Mucosa of descending colon (tissue), 3 donors: ENCODE results near the gene OSGEP. TPM values are rescaled to one million over a fixed set of nuclear protein-coding genes. Genes with fewer than 3 reads are reported as not detected.

Source experiments
- ATAC-seq: fragments of 200-7000 bp; cut with Tn5 transposase; one replicate; pipeline ENCODE4 v1.9.1; 2020; ENCODE audit warnings: mild to moderate bottlenecking, moderate library complexity
- DNase-seq, 3 donors: peaks; one replicate each; pipeline ENCODE4 v3.0.0-alpha.2; 2020
- H3K36me3 ChIP-seq: fragments of 200-600 bp; one replicate; pipeline ENCODE4 v1.8.0; 2021; ENCODE audit warnings: low read depth, mild to moderate bottlenecking
- H3K4me1 ChIP-seq: fragments of 200-600 bp; one replicate; pipeline ENCODE4 v1.8.0; 2021; ENCODE audit warnings: low read depth, mild to moderate bottlenecking
- H3K4me3 ChIP-seq: fragments of 200-600 bp; one replicate; pipeline ENCODE4 v1.8.0; 2021; ENCODE audit warnings: mild to moderate bottlenecking
- H3K9me3 ChIP-seq: fragments of 200-600 bp; one replicate; pipeline ENCODE4 v1.8.0; 2021; ENCODE audit warnings: mild to moderate bottlenecking
- intact Hi-C, 2 donors: fragments of 100-400 bp; cut with DNase I in 1 of 2; cut with micrococcal nuclease in 1 of 2; formaldehyde crosslinking; loops; one replicate each; pipeline versions ENCODE4 v1.11.0 to v1.11.1; 2022; cut with DNase I, micrococcal nuclease
- total RNA-seq, 3 donors: library from RNA; stranded (reverse); fragmentation: NEBNext Ultra II Directional in 2 of 3; extraction: Animal tissue kit (Norgen Biotek cat#: 25700) in 2 of 3; gene quantifications; one replicate each; pipeline versions ENCODE4 v1.2.1 to v1.2.4, GENCODE V29; 2021 to 2023
- TF ChIP-seq, protein P1 (sequence below): fragments of 200-600 bp; IDR thresholded peaks from one replicate; pipeline ENCODE4 v1.8.0; 2022; ENCODE audit warnings: antibody characterized with exemption, mild to moderate bottlenecking
- donor health status: DM: no; HTN: no; CAD: no; lungs with moderate emphysema.
- donor health status: DM: no; HTN: no; CAD: no.
- donor health status: DM: no; HTN: yes; CAD: no.

The OSGEP gene
- total RNA-seq, 3 donors from 2014 or later = 32.7 to 52.0 (median 35.9) TPM

GRCh38 chr14:20428010-20428365, 26.6 kb downstream of the OSGEP start:
- no peak for DNase-seq
- Histone ChIP-seq H3K9me3 (no peaks in the 10 kb centered on the region), H3K4me3 (no peak overlapping the region), H3K4me1 (peaks cover 8% of the 10 kb centered on the region), H3K36me3 (no peaks in the 10 kb centered on the region)
- intact Hi-C loops = no loop called here
- no peak for ATAC-seq
- TF ChIP-seq, protein P1, sequence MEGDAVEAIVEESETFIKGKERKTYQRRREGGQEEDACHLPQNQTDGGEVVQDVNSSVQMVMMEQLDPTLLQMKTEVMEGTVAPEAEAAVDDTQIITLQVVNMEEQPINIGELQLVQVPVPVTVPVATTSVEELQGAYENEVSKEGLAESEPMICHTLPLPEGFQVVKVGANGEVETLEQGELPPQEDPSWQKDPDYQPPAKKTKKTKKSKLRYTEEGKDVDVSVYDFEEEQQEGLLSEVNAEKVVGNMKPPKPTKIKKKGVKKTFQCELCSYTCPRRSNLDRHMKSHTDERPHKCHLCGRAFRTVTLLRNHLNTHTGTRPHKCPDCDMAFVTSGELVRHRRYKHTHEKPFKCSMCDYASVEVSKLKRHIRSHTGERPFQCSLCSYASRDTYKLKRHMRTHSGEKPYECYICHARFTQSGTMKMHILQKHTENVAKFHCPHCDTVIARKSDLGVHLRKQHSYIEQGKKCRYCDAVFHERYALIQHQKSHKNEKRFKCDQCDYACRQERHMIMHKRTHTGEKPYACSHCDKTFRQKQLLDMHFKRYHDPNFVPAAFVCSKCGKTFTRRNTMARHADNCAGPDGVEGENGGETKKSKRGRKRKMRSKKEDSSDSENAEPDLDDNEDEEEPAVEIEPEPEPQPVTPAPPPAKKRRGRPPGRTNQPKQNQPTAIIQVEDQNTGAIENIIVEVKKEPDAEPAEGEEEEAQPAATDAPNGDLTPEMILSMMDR = no peak

DNA sequence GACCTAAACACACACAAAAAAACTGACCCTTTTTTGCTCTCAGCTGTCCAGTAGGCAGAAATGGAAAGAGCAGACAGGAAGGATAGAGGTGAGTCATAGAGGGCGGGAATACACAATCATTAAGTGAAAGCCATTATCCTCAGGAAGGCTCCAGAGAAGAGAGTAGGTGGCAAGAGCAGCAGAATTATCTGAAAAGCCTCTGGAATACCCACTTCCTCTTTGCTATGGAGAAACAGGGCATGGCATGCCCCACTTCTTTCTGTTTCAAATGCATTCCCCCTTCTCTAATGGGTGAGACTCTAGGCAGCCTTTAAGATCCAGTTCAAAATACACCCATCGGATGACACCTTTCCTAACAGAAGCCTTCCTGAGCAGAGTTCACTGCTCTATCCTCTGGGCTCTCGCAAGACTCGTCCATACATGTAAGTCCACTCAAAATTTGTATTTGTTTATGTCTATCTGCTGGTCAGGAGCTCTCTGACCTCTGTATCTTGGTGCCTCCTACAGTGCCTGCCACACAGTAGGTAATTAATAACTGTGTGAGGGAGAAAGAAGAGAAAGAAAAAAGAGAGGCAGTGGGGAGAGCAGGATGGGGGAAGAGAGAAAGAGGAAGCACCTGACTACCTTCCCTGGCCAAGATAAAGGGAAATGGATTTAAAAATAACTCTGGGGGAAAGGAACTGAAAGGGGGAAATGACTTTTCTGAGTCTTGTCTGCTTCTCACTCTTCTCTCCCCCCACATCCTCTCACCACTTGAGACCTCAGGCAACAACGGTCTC, 27.2 kb downstream of the OSGEP start:
- H3K36me3 ChIP-seq = no peaks in the 10 kb centered on the region
- intact Hi-C loops = no loop called here
- peaks cover 13% of the 10 kb centered on the region for H3K4me1 ChIP-seq
- no peaks in the 10 kb centered on the region for H3K9me3 ChIP-seq
- peak in 1 of 3 donors; percentile 36 for DNase-seq
- ATAC-seq = peak; percentile 87
- H3K4me3 ChIP-seq = no peak overlapping the region
- TF ChIP-seq, protein P1 = no peak

- no peaks in the 10 kb centered on the region for H3K36me3 ChIP-seq
- intact Hi-C loops = no loop called here
- H3K9me3 ChIP-seq = no peaks in the 10 kb centered on the region
- ATAC-seq = no peak
- no peak overlapping the region for H3K4me3 ChIP-seq
- no peak for DNase-seq
- peaks cover 8% of the 10 kb centered on the region for H3K4me1 ChIP-seq
- TF ChIP-seq, protein P1 = no peak
Measured at GRCh38 chr14:20424851-20425250, 29.8 kb downstream of the OSGEP start.

- TF ChIP-seq, protein P1 = no peak
- ATAC-seq (no peak), DNase-seq (no peak)
- Histone ChIP-seq H3K4me1 (peaks cover 24% of the 10 kb centered on the region), H3K9me3 (no peaks in the 10 kb centered on the region), H3K4me3 (no peak overlapping the region), H3K36me3 (no peaks in the 10 kb centered on the region)
- intact Hi-C loops = no loop called here
Measured at GRCh38 chr14:20422886-20423285, 31.7 kb downstream of the OSGEP start.

DNA sequence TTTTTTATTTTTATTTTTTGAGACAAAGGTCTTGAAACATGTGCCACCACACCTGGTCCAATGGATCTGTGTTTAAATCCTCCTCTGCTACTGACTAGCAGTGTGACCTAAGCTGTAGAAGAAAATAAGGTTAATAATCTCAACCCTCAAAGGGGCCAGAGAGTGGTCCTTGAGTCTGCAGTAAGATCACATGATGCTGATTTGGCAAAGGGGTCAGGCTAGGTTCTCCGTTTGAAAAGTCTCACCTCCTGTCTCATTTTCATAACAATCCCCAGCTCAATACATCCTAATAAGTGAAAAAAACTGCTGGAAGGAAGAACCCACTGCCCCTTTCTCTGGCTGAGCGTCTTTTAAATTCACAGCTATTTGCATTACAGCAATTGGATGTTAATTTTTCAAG, 33.3 kb downstream of the OSGEP start:
- TF ChIP-seq, protein P1 = no peak
- H3K36me3 ChIP-seq = no peaks in the 10 kb centered on the region
- DNase-seq (no peak), ATAC-seq (no peak)
- peaks cover 39% of the 10 kb centered on the region for H3K4me1 ChIP-seq
- intact Hi-C loops = no loop called here
- H3K4me3 ChIP-seq = no peak overlapping the region
- no peaks in the 10 kb centered on the region for H3K9me3 ChIP-seq
